H9 (cell line): ENCODE data around the gene FGF11. TPM values are rescaled to one million over a fixed set of nuclear protein-coding genes. Genes with fewer than 3 reads are reported as not detected.

ENCODE experiments used
- DNase-seq: peaks from one replicate; pipeline ENCODE4 v3.0.0-alpha.2; 2017
- H2AFZ ChIP-seq: one replicate; pipeline ENCODE4 v1.6.1; 2013; ENCODE audit warnings: mild to moderate bottlenecking, low read length, control low read depth, moderate library complexity
- H2AK5ac ChIP-seq: 2 replicates; pipeline ENCODE4 v1.6.1; 2013; ENCODE audit warnings: low read length, control low read depth, mixed read lengths; ENCODE audit not compliant: insufficient read length
- H2BK120ac ChIP-seq: one replicate; pipeline ENCODE4 v1.6.1; 2013; ENCODE audit warnings: low read depth, mild to moderate bottlenecking, low read length, control low read depth, inconsistent platforms; ENCODE audit not compliant: poor library complexity, severe bottlenecking
- H2BK12ac ChIP-seq: 2 replicates; pipeline ENCODE4 v1.6.1; 2013; ENCODE audit warnings: low read length, control low read depth, mixed read lengths, low read depth; ENCODE audit not compliant: insufficient read length
- H2BK15ac ChIP-seq: 2 replicates; pipeline ENCODE4 v1.6.1; 2013; ENCODE audit warnings: low read depth, low read length, control low read depth
- H2BK20ac ChIP-seq: one replicate; pipeline ENCODE4 v1.6.1; 2013; ENCODE audit warnings: low read depth, mild to moderate bottlenecking, low read length, control low read depth, inconsistent platforms; ENCODE audit not compliant: poor library complexity, severe bottlenecking
- H2BK5ac ChIP-seq: 2 replicates; pipeline ENCODE4 v1.6.1; 2013; ENCODE audit warnings: low read length, control low read depth, mixed read lengths; ENCODE audit not compliant: insufficient read length
- H3K14ac ChIP-seq: 2 replicates; pipeline ENCODE4 v1.6.1; 2013; ENCODE audit warnings: low read length, control low read depth; ENCODE audit not compliant: insufficient read depth
- H3K18ac ChIP-seq: 2 replicates; pipeline ENCODE4 v1.6.1; 2013; ENCODE audit warnings: low read depth, mild to moderate bottlenecking, mixed read lengths, low read length, control low read depth; ENCODE audit not compliant: insufficient read length
- H3K23ac ChIP-seq: 2 replicates; pipeline ENCODE4 v1.6.1; 2013; ENCODE audit warnings: low read length, control low read depth, mixed read lengths, low read depth; ENCODE audit not compliant: insufficient read length
- H3K23me2 ChIP-seq: 2 replicates; pipeline ENCODE4 v1.6.1; 2013; ENCODE audit warnings: low read depth, mild to moderate bottlenecking, mixed read lengths, low read length, control low read depth; ENCODE audit not compliant: insufficient read length, poor library complexity, severe bottlenecking
- H3K27ac ChIP-seq: 2 replicates; pipeline ENCODE4 v1.5.1; 2013; ENCODE audit warnings: low read length, control low read depth, mixed read lengths, low read depth; ENCODE audit not compliant: insufficient read length
- H3K27me3 ChIP-seq: 2 replicates; pipeline ENCODE4 v1.6.1; 2013; ENCODE audit warnings: low read length, control low read depth, inconsistent platforms; ENCODE audit not compliant: insufficient read depth
- H3K4ac ChIP-seq: 2 replicates; pipeline ENCODE4 v1.6.1; 2013; ENCODE audit warnings: low read depth, mild to moderate bottlenecking, control low read depth, inconsistent platforms, low read length, moderate library complexity
- H3K4me1 ChIP-seq: 2 replicates; pipeline ENCODE4 v1.6.1; 2013; ENCODE audit warnings: low read length, control low read depth, inconsistent platforms; ENCODE audit not compliant: insufficient read depth
- H3K4me2 ChIP-seq: 2 replicates; pipeline ENCODE4 v1.6.1; 2013; ENCODE audit warnings: low read length, control low read depth, mixed read lengths; ENCODE audit not compliant: insufficient read length, insufficient read depth
- H3K56ac ChIP-seq: 2 replicates; pipeline ENCODE4 v1.6.1; 2013; ENCODE audit warnings: low read depth, mild to moderate bottlenecking, mixed read lengths, low read length, control low read depth; ENCODE audit not compliant: insufficient read length
- H3K79me1 ChIP-seq: 2 replicates; pipeline ENCODE4 v1.6.1; 2013; ENCODE audit warnings: low read depth, mild to moderate bottlenecking, moderate library complexity, low read length, control low read depth, inconsistent platforms; ENCODE audit not compliant: insufficient read depth, poor library complexity, severe bottlenecking
- H3K79me2 ChIP-seq: 2 replicates; pipeline ENCODE4 v1.6.1; 2013; ENCODE audit warnings: low read length, control low read depth, inconsistent platforms; ENCODE audit not compliant: insufficient read depth
- H3K9ac ChIP-seq: 2 replicates; pipeline ENCODE4 v1.6.1; 2013; ENCODE audit warnings: low read length, control low read depth, mixed read lengths; ENCODE audit not compliant: insufficient read length; ENCODE audit errors: extremely low read depth
- H3K9me3 ChIP-seq: one replicate; pipeline ENCODE4 v1.6.1; 2013; ENCODE audit warnings: low read depth, low read length, inconsistent platforms; ENCODE audit not compliant: control insufficient read depth
- H3T11ph ChIP-seq: one replicate; pipeline ENCODE4 v1.6.1; 2013; ENCODE audit warnings: mild to moderate bottlenecking, low read length, control low read depth, inconsistent platforms
- H4K20me1 ChIP-seq: one replicate; pipeline ENCODE4 v1.6.1; 2013; ENCODE audit not compliant: control insufficient read depth, insufficient read length, insufficient read depth
- H4K5ac ChIP-seq: 2 replicates; pipeline ENCODE4 v1.6.1; 2013; ENCODE audit warnings: low read depth, mild to moderate bottlenecking, mixed read lengths, low read length, control low read depth; ENCODE audit not compliant: insufficient read length
- H4K8ac ChIP-seq: replicated peaks from 2 replicates; pipeline ENCODE4 v1.6.1; 2013; ENCODE audit warnings: low read length, control low read depth, mixed read lengths, low read depth; ENCODE audit not compliant: insufficient read length
- H4K91ac ChIP-seq: 2 replicates; pipeline ENCODE4 v1.6.1; 2013; ENCODE audit warnings: low read depth, mild to moderate bottlenecking, moderate library complexity, mixed read lengths, low read length, control low read depth; ENCODE audit not compliant: insufficient read length
- H3K27ac Mint-ChIP-seq, 3 experiments: 2 replicates in 2 of 3; 3 replicates in 1 of 3; pipeline ENCODE4 v1.8.0; 2020 to 2021; ENCODE audit warnings: mixed read lengths in 3 of 3, mild to moderate bottlenecking in 1 of 3, moderate library complexity in 1 of 3
- H3K27me3 Mint-ChIP-seq: 2 replicates; pipeline ENCODE4 v1.8.0; 2021; ENCODE audit warnings: low read depth, mild to moderate bottlenecking, moderate library complexity, mixed read lengths
- H3K36me3 Mint-ChIP-seq, 3 experiments: 2 replicates in 2 of 3; 3 replicates in 1 of 3; pipeline ENCODE4 v1.8.0; 2020 to 2021; ENCODE audit warnings: low read depth in 3 of 3, mixed read lengths in 3 of 3; ENCODE audit not compliant: insufficient read depth in 1 of 3
- H3K4me1 Mint-ChIP-seq, 2 experiments: 2 replicates each; pipeline ENCODE4 v1.8.0; 2020; ENCODE audit warnings: mixed read lengths in 2 of 2
- H3K4me3 Mint-ChIP-seq, 2 experiments: 2 replicates in 1 of 2; 3 replicates in 1 of 2; pipeline ENCODE4 v1.8.0; 2020 to 2021; ENCODE audit warnings: mild to moderate bottlenecking in 2 of 2, mixed read lengths in 2 of 2, moderate library complexity in 1 of 2
- H3K9me3 Mint-ChIP-seq, 2 experiments: 2 replicates in 1 of 2; 3 replicates in 1 of 2; pipeline ENCODE4 v1.8.0; 2020; ENCODE audit warnings: mild to moderate bottlenecking in 2 of 2, mixed read lengths in 2 of 2, moderate library complexity in 1 of 2
- CTCF ChIP-seq: fragments of 200-600 bp; sonication (generic); conservative IDR thresholded peaks from 3 replicates; pipeline ENCODE4 v1.8.0; 2021; ENCODE audit warnings: antibody characterized with exemption, mild to moderate bottlenecking
- WGBS: extraction: QIAGEN DNeasy Blood & Tissue Kit; methylation state at CpG from one replicate; pipeline ENCODE4 v1.1.7; 2013; ENCODE audit warnings: missing lambda C conversion rate, low lambda C conversion rate, mixed read lengths; ENCODE audit not compliant: insufficient read length; ENCODE audit errors: extremely low coverage; 5-methylcytosine and 5-hydroxymethylcytosine counted together
- total RNA-seq: library from RNA; stranded (reverse); gene quantifications from 2 replicates; pipeline ENCODE4 v1.2.1, GENCODE V29; 2021

FGF11 gene
- total RNA-seq, 1 experiment from 2014 or later, result 15.2 TPM

GRCh38 chr17:7408252-7408727, 31.0 kb upstream of the FGF11 start:
- H3K4me2 ChIP-seq, result no peak overlapping the region
- Mint-ChIP-seq H3K4me1 (peaks cover 18 to 38% of the 10 kb centered on the region in 2 experiments), H3K9me3 (peaks cover 0 to 2% of the 10 kb centered on the region in 2 experiments; a peak in 1 of 5 replicates), H3K36me3 (peaks cover 16 to 36% (median 27%) of the 10 kb centered on the region in 3 experiments), H3K27me3 (no peaks in the 10 kb centered on the region), H3K4me3 (no peak overlapping the region), H3K27ac (no peak overlapping the region)
- no peak overlapping the region for H4K5ac ChIP-seq
- no peak overlapping the region; the same call in 1 of the 2 replicates for H2BK15ac ChIP-seq
- H2BK20ac ChIP-seq, result no peak overlapping the region
- no CpG with 5 or more reads among the region's 58 CpGs for WGBS
- H3K23me2 ChIP-seq, result peaks cover 5% of the 10 kb centered on the region
- H2BK120ac ChIP-seq, result no peak overlapping the region
- H3K79me2 ChIP-seq, result no peaks in the 10 kb centered on the region
- no peaks in the 10 kb centered on the region for H3K79me1 ChIP-seq
- H3K27me3 ChIP-seq, result no peaks in the 10 kb centered on the region
- DNase-seq, result no peak
- H3K9ac ChIP-seq, result no peak overlapping the region
- H3K18ac ChIP-seq, result no peak overlapping the region
- H2AK5ac ChIP-seq, result no peak overlapping the region
- H3K27ac ChIP-seq, result no peak overlapping the region
- no peak overlapping the region for H3K4ac ChIP-seq
- no peak overlapping the region for H4K8ac ChIP-seq
- no peaks in the 10 kb centered on the region; the same call in 1 of the 2 replicates for H3K4me1 ChIP-seq
- H2AFZ ChIP-seq, result no peak overlapping the region
- TF ChIP-seq CTCF, result no peak
- no peak overlapping the region for H3K14ac ChIP-seq
- H4K20me1 ChIP-seq, result no peaks in the 10 kb centered on the region
- H3K9me3 ChIP-seq, result no peaks in the 10 kb centered on the region
- no peak overlapping the region for H3T11ph ChIP-seq
- no peak overlapping the region for H3K56ac ChIP-seq
- H4K91ac ChIP-seq, result no peak overlapping the region
- no peak overlapping the region for H2BK5ac ChIP-seq
- no peak overlapping the region for H3K23ac ChIP-seq
- H2BK12ac ChIP-seq, result no peak overlapping the region
